A549 (cell line): ENCODE results near the gene RFX1.

ENCODE experiments used
- RAD21 ChIP-seq, 2 experiments: fragments of >200 bp in 1 of 2; sonication (Bioruptor Twin) in 1 of 2; formaldehyde crosslinking in 1 of 2; IDR thresholded peaks in 1 of 2; conservative IDR thresholded peaks in 1 of 2; 2 replicates in 1 of 2; 3 replicates in 1 of 2; pipeline ENCODE4 v1.6.1; 2012 to 2018; ENCODE audit warnings: inconsistent platforms in 1 of 2
- TF ChIP-seq, protein P1 (sequence below): fragments of 250-450 bp; sonication (Bioruptor Pico); IDR thresholded peaks from 2 replicates; pipeline ENCODE4 v1.5.0; 2020; ENCODE audit warnings: low read depth, mild to moderate bottlenecking, moderate library complexity
- TF ChIP-seq, protein P2 (sequence below): fragments of >200 bp; sonication (Bioruptor Twin); formaldehyde crosslinking; IDR thresholded peaks from 3 replicates; pipeline ENCODE4 v1.5.1; 2016

DNA sequence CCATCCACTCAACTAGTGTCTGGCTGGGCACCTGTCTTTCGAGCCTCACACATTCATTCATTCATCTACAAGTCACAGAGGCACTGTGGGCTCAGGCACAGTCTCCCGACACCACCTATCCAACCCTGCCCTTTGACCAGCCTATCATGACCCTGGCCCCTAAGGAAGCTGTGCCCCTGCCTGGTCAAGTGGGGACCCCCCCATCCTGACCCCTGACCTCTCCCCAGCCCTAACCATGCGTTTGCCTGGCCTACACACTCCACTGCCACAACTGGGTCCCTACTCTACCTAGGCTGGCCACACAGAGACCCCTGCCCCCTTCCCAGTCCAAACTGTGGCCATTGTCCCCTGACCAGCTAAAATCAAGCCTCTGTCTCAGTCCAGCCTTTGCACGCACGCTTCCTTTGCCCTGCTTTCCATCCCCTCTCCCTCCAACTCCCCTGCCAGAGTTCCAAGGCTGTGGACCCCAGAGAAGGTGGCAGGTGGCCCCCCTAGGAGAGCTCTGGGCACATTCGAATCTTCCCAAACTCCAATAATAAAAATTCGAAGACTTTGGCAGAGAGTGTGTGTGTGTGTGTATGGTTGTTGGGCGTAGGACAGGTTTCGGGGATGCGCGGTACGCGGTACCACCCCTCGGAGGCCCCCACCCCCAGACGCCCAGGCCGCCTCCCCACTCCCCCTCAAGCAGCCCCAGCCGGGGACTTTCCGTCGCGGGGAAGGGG, 25.0 kb upstream of the RFX1 start:
- TF ChIP-seq, protein P1, sequence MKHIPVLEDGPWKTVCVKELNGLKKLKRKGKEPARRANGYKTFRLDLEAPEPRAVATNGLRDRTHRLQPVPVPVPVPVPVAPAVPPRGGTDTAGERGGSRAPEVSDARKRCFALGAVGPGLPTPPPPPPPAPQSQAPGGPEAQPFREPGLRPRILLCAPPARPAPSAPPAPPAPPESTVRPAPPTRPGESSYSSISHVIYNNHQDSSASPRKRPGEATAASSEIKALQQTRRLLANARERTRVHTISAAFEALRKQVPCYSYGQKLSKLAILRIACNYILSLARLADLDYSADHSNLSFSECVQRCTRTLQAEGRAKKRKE (CRISPR knock-in tag): no peak
- TF ChIP-seq, protein P2, sequence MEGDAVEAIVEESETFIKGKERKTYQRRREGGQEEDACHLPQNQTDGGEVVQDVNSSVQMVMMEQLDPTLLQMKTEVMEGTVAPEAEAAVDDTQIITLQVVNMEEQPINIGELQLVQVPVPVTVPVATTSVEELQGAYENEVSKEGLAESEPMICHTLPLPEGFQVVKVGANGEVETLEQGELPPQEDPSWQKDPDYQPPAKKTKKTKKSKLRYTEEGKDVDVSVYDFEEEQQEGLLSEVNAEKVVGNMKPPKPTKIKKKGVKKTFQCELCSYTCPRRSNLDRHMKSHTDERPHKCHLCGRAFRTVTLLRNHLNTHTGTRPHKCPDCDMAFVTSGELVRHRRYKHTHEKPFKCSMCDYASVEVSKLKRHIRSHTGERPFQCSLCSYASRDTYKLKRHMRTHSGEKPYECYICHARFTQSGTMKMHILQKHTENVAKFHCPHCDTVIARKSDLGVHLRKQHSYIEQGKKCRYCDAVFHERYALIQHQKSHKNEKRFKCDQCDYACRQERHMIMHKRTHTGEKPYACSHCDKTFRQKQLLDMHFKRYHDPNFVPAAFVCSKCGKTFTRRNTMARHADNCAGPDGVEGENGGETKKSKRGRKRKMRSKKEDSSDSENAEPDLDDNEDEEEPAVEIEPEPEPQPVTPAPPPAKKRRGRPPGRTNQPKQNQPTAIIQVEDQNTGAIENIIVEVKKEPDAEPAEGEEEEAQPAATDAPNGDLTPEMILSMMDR: no peak
- TF ChIP-seq RAD21 (conservative IDR thresholded peaks at IDR 0.05 in 1 of 2, IDR thresholded peaks at IDR 0.05 in 1 of 2): no peak
